GM19452 (cell line): ENCODE data around the gene CAB39.

Experiments
- ATAC-seq: cut with Tn5 transposase; IDR thresholded peaks from one replicate; pipeline ENCODE4 v1.9.1; 2021; ENCODE audit not compliant: unreplicated experiment

The CAB39 gene

GRCh38 chr2:230712443-230713330, at the start of gene CAB39:
CAB39 (plus strand) TSS chr2:230712842; CDS start chr2:230760002, 47,160 bp downstream.
- peak; percentile 81 for ATAC-seq

- no peak for ATAC-seq
Observed at GRCh38 chr2:230664128-230664527, 48.5 kb upstream of the CAB39 start.

GRCh38 chr2:230664844-230665243, 47.8 kb upstream of the CAB39 start:
- no peak for ATAC-seq

- no peak for ATAC-seq
Observed at GRCh38 chr2:230665263-230665691, 47.4 kb upstream of the CAB39 start.

- ATAC-seq: no peak
Observed at GRCh38 chr2:230666446-230666845, 46.2 kb upstream of the CAB39 start.

- ATAC-seq: no peak
Observed at GRCh38 chr2:230666885-230667712, 45.5 kb upstream of the CAB39 start.

- peak; percentile 57 for ATAC-seq
Observed at GRCh38 chr2:230668184-230668938, 44.3 kb upstream of the CAB39 start.

- peak; percentile 38 for ATAC-seq
Observed at GRCh38 chr2:230668939-230669303, 43.7 kb upstream of the CAB39 start.

GRCh38 chr2:230669386-230669950, 43.2 kb upstream of the CAB39 start:
- ATAC-seq: no peak

GRCh38 chr2:230671117-230671516, 41.5 kb upstream of the CAB39 start:
- ATAC-seq: no peak

GRCh38 chr2:230672836-230673235, 39.8 kb upstream of the CAB39 start:
- no peak for ATAC-seq

- ATAC-seq: no peak
Observed at GRCh38 chr2:230674401-230674800, 38.2 kb upstream of the CAB39 start.

GRCh38 chr2:230674966-230675672, 37.5 kb upstream of the CAB39 start:
- no peak for ATAC-seq

- ATAC-seq: no peak
Observed at GRCh38 chr2:230676546-230676945, 36.1 kb upstream of the CAB39 start.

- ATAC-seq: no peak
Observed at GRCh38 chr2:230677201-230677946, 35.3 kb upstream of the CAB39 start.

GRCh38 chr2:230678018-230678417, 34.6 kb upstream of the CAB39 start:
- no peak for ATAC-seq

- ATAC-seq: no peak
Observed at GRCh38 chr2:230678451-230678850, 34.2 kb upstream of the CAB39 start.

GRCh38 chr2:230680463-230681170, 32.0 kb upstream of the CAB39 start:
- no peak for ATAC-seq

- no peak for ATAC-seq
Observed at GRCh38 chr2:230681171-230681545, 31.5 kb upstream of the CAB39 start.
